DND-41 (cell line): ENCODE measurements around the gene TSC2.

Source experiments
- CTCF ChIP-seq: IDR thresholded peaks from 2 replicates; pipeline ENCODE4 v1.5.1; 2012; ENCODE audit warnings: borderline replicate concordance, low read length, moderate library complexity, mild to moderate bottlenecking; ENCODE audit not compliant: poor library complexity, severe bottlenecking; ENCODE audit errors: extremely low read depth
- EZH2 ChIP-seq: IDR thresholded peaks from 3 replicates; pipeline ENCODE4 v1.6.1; 2012; ENCODE audit warnings: borderline replicate concordance, low read depth, mild to moderate bottlenecking, moderate library complexity, low read length, inconsistent platforms; ENCODE audit not compliant: severe bottlenecking

GRCh38 chr16:2007081-2007836, 40.5 kb upstream of the TSC2 start:
- no peak for TF ChIP-seq CTCF
- TF ChIP-seq EZH2, result no peak
